GM12878 (cell line): ENCODE results near the gene COQ9. TPM values are rescaled to one million over a fixed set of nuclear protein-coding genes. Genes with fewer than 3 reads are reported as not detected.

Experiments
- ATAC-seq: fragments of 200-7000 bp; cut with Tn5 transposase; 3 replicates; pipeline ENCODE4 v1.9.1; 2020; ENCODE audit warnings: mild to moderate bottlenecking, moderate library complexity
- BruUV-seq: library from RNA; stranded (reverse); fragments of 400-500 nt; replicated peaks from 2 replicates; lab custom pipeline; 2021; lab: Mats Ljungman, UMichigan
- CTCF ChIA-PET: fragments of 300-600 bp; sonication (Branson Sonifier 250); formaldehyde crosslinking; extraction: SDS; loops from one replicate; lab custom pipeline; 2021; ENCODE audit warnings: inconsistent platforms; lab: Yijun Ruan, JAX
- POLR2A ChIA-PET: fragments of 350-600 bp; formaldehyde crosslinking; extraction: SDS; loops from one replicate; lab custom pipeline; 2021; ENCODE audit warnings: inconsistent platforms; lab: Charles Lee
- RAD21 ChIA-PET: fragments of 300-600 bp; sonication (Branson Sonifier 250); formaldehyde crosslinking; loops from one replicate; lab custom pipeline; 2023; ENCODE audit warnings: antibody characterized with exemption; ENCODE audit not compliant: unreplicated experiment; lab: Charles Lee
- SMC1A ChIA-PET: fragments of 300-600 bp; sonication (Branson Sonifier 250); formaldehyde crosslinking; loops from one replicate; lab custom pipeline; 2023; ENCODE audit not compliant: unreplicated experiment, uncharacterized antibody; lab: Charles Lee
- DNase-seq: peaks from one replicate; pipeline ENCODE4 v3.0.0-alpha.2; 2011; ENCODE audit warnings: low read depth, low spot score
- FAIRE-seq: peaks from 3 replicates; lab custom pipeline; 2011; peaks lifted over from hg19 to GRCh38; lab: Jason Lieb, UNC
- H2AFZ ChIP-seq: 2 replicates; pipeline ENCODE4 v1.6.0; 2011; ENCODE audit warnings: low read depth, low read length, control low read depth; ENCODE audit not compliant: control insufficient read depth
- H3K27ac ChIP-seq: 2 replicates; pipeline ENCODE4 v1.5.1; 2011; ENCODE audit warnings: control low read depth; ENCODE audit not compliant: control insufficient read depth, insufficient read depth
- H3K27me3 ChIP-seq, 2 experiments: replicated peaks in 1 of 2; 2 replicates each; pipeline versions ENCODE4 v1.6.0 to v1.6.1; 2011; ENCODE audit warnings: low read length in 1 of 2; ENCODE audit not compliant: control insufficient read depth in 2 of 2, insufficient read depth in 2 of 2
- H3K36me3 ChIP-seq, 2 experiments: 2 replicates each; pipeline ENCODE4 v1.5.1; 2011; ENCODE audit warnings: low read length in 1 of 2; ENCODE audit not compliant: control insufficient read depth in 2 of 2, insufficient read depth in 2 of 2
- H3K4me1 ChIP-seq: 2 replicates; pipeline ENCODE4 v1.6.1; 2011; ENCODE audit warnings: mild to moderate bottlenecking, low read length, moderate library complexity, mixed read lengths; ENCODE audit not compliant: control insufficient read depth, insufficient read depth
- H3K4me2 ChIP-seq: 2 replicates; pipeline ENCODE4 v1.6.0; 2011; ENCODE audit warnings: control low read depth; ENCODE audit not compliant: control insufficient read depth, insufficient read depth
- H3K4me3 ChIP-seq: fragments of 200-600 bp; sonication (generic); 2 replicates; pipeline ENCODE4 v1.5.1; 2016
- H3K79me2 ChIP-seq: 2 replicates; pipeline ENCODE4 v1.6.0; 2011; ENCODE audit warnings: low read length; ENCODE audit not compliant: control insufficient read depth, insufficient read depth
- H3K9ac ChIP-seq: 2 replicates; pipeline ENCODE4 v1.8.0; 2011; ENCODE audit warnings: low read length, control low read depth, mixed read lengths; ENCODE audit not compliant: control insufficient read depth, insufficient read depth
- H3K9me3 ChIP-seq: replicated peaks from 3 replicates; pipeline ENCODE4 v1.5.1; 2011; ENCODE audit warnings: mild to moderate bottlenecking, low read length; ENCODE audit not compliant: control insufficient read depth, insufficient read depth
- H4K20me1 ChIP-seq: 2 replicates; pipeline ENCODE4 v1.6.0; 2011; ENCODE audit not compliant: control insufficient read depth, insufficient read depth
- ATF7 ChIP-seq: fragments of 450-650 bp; IDR thresholded peaks from 2 replicates; pipeline ENCODE4 v1.6.1; 2016; ENCODE audit warnings: low read depth, mild to moderate bottlenecking
- BHLHE40 ChIP-seq, 2 experiments: fragments of 450-650 bp in 1 of 2; IDR thresholded peaks; 2 replicates each; pipeline ENCODE4 v1.6.1; 2011 to 2017; ENCODE audit warnings: low read depth in 2 of 2, borderline replicate concordance in 1 of 2, improper control_type of control experiment in 1 of 2, low read length in 1 of 2, mild to moderate bottlenecking in 1 of 2
- BMI1 ChIP-seq: fragments of 450-650 bp; IDR thresholded peaks from 2 replicates; pipeline ENCODE4 v1.6.1; 2016; ENCODE audit warnings: mild to moderate bottlenecking, moderate library complexity, borderline replicate concordance
- CBFB ChIP-seq: IDR thresholded peaks from 2 replicates; pipeline ENCODE4 v1.6.1; 2016; ENCODE audit warnings: antibody characterized with exemption, low read depth
- CEBPB ChIP-seq, 2 experiments: fragments of 150-350 bp in 1 of 2; IDR thresholded peaks; 2 replicates each; pipeline ENCODE4 v1.6.1; 2012 to 2014; ENCODE audit warnings: low read depth in 2 of 2, low read length in 2 of 2, borderline replicate concordance in 1 of 2, inconsistent platforms in 1 of 2
- DPF2 ChIP-seq: fragments of 450-650 bp; IDR thresholded peaks from 2 replicates; pipeline ENCODE4 v1.6.1; 2017; ENCODE audit warnings: mild to moderate bottlenecking
- FOXM1 ChIP-seq: IDR thresholded peaks from 2 replicates; pipeline ENCODE4 v1.6.1; 2012; ENCODE audit warnings: low read depth, mild to moderate bottlenecking, inconsistent platforms, low read length, moderate library complexity
- HDGF ChIP-seq: fragments of 450-650 bp; IDR thresholded peaks from 2 replicates; pipeline ENCODE4 v1.6.1; 2016; ENCODE audit warnings: antibody characterized with exemption
- IKZF1 ChIP-seq: fragments of 450-650 bp; conservative IDR thresholded peaks from 2 replicates; pipeline ENCODE4 v1.6.1; 2017; ENCODE audit warnings: antibody characterized with exemption, mild to moderate bottlenecking
- IKZF2 ChIP-seq, 2 experiments: fragments of 450-650 bp; IDR thresholded peaks; 2 replicates each; pipeline ENCODE4 v1.6.1; 2017; ENCODE audit warnings: mild to moderate bottlenecking in 2 of 2, moderate library complexity in 2 of 2
- JUND ChIP-seq: IDR thresholded peaks from 2 replicates; pipeline ENCODE4 v1.6.1; 2012; ENCODE audit warnings: low read depth, mild to moderate bottlenecking, low read length, improper control_type of control experiment, moderate library complexity
- RAD21 ChIP-seq: IDR thresholded peaks from 2 replicates; pipeline ENCODE4 v1.6.1; 2011; ENCODE audit warnings: mild to moderate bottlenecking, low read depth, low read length, moderate library complexity; ENCODE audit not compliant: insufficient read depth
- SMC3 ChIP-seq: IDR thresholded peaks from 2 replicates; pipeline ENCODE4 v1.6.1; 2011; ENCODE audit warnings: low read length, improper control_type of control experiment, borderline replicate concordance
- WGBS: methylation state at CpG from one replicate; pipeline ENCODE4 v1.1.6; 2016; ENCODE audit warnings: low lambda C conversion rate; ENCODE audit not compliant: insufficient replicate concordance, insufficient coverage; ENCODE audit errors: missing lambda C conversion rate; 5-methylcytosine and 5-hydroxymethylcytosine counted together
- in situ Hi-C: fragments of 300-500 bp; cut with MboI; formaldehyde crosslinking; loops from 9 replicates; pipeline ENCODE4 v1.14.3; 2018; ENCODE audit warnings: mixed read lengths
- intact Hi-C: fragments of 100-400 bp; cut with micrococcal nuclease; formaldehyde crosslinking; loops from one replicate; pipeline ENCODE4 v1.14.2; 2022; ENCODE audit not compliant: unreplicated experiment
- polyA plus RNA-seq, 11 experiments: library from polyadenylated mRNA; depleted of rRNA in 4 of 11; unstranded in 6 of 11; stranded (reverse) in 5 of 11; fragments of >200 nt; fragmentation: Nextera tagmentation in 4 of 11; fragmentation: Illumina TruSeq in 1 of 11; extraction: Ambion mirVana in 4 of 11; extraction: Trizol in 1 of 11; gene quantifications; 1 replicate in 1 of 11; 2 replicates in 10 of 11; pipeline versions ENCODE4 v1.2.1 to v1.2.3, GENCODE V29; 2011 to 2016; ENCODE audit warnings: inconsistent platforms in 2 of 11, missing spikeins in 2 of 11, low read depth in 1 of 11
- total RNA-seq, 4 experiments: library from RNA; depleted of rRNA in 3 of 4; stranded (reverse); fragments of >200 nt in 3 of 4; fragmentation: Illumina TruSeq in 1 of 4; extraction: Trizol in 1 of 4; gene quantifications; 2 replicates each; pipeline versions ENCODE4 v1.2.1 to v1.2.3, GENCODE V29; 2013 to 2021
- TF ChIP-seq, protein P1 (sequence below): fragments of 450-650 bp; IDR thresholded peaks from 2 replicates; pipeline ENCODE4 v1.6.1; 2018; ENCODE audit warnings: borderline replicate concordance, mild to moderate bottlenecking; ENCODE audit not compliant: partially characterized antibody
- TF ChIP-seq, protein P2 (sequence below), 3 experiments: IDR thresholded peaks in 2 of 3; conservative IDR thresholded peaks in 1 of 3; 2 replicates each; pipeline ENCODE4 v1.5.1; 2011; ENCODE audit warnings: low read depth in 3 of 3, low read length in 3 of 3, mild to moderate bottlenecking in 3 of 3, control low read depth in 2 of 3, moderate library complexity in 2 of 3, inconsistent platforms in 1 of 3, mixed read lengths in 1 of 3; ENCODE audit not compliant: control insufficient read depth in 2 of 3, insufficient read depth in 1 of 3; ENCODE audit errors: extremely low read depth in 1 of 3

COQ9 gene
- total and polyA plus RNA-seq, 10 of the 15 experiments (the other 5 are each of a cell fraction or from before 2014, with no cell fraction given), result 24.1 to 79.7 (median 50.1) TPM

DNA sequence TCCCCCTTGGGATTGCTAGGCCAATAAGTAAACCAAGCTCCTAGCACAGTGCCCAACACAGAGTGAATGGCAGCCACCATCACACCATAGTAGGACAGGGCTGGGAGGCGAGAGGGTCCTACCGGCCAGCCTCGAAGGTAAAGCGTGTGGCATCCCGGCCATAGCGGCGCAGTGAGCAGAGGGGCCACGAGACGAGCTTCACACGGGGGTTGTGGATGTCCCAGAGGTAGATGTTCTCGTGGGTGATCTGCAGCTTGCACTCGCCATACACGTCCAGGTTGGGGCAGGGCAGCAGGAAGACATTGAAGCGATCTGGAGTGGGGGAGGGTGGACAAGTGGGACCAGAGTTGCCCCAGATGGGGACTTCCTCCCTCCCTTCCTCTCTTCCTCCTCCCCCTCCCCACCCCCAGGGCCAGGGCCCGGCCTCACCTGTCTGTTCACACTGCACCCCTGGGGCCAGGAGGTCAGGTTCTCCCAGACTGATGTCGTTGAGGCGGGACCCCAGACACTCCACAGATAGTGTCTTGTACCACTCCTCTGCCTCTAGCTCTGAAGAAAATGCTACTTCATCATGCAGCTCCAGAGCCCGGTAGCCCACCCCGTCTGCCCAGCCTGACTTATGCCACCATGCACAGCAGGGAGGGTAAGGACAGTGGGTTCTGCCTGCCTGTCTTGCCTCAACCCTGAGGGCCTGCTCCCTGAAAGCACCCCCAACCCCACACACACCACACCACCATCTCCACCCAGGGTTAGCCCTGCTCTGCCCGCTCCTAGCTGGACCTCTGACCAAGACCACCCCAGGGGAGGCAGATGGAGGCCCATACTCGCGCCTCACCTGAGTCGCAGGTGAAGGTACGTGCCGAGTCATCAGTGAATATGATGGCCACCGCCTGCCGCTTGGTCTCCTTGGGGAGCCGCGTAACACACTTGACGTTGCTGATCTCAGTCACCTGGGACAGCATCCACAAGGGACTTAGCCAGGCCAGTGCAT, 27.7 kb downstream of the COQ9 start (continued):
- TF ChIP-seq, protein P1, sequence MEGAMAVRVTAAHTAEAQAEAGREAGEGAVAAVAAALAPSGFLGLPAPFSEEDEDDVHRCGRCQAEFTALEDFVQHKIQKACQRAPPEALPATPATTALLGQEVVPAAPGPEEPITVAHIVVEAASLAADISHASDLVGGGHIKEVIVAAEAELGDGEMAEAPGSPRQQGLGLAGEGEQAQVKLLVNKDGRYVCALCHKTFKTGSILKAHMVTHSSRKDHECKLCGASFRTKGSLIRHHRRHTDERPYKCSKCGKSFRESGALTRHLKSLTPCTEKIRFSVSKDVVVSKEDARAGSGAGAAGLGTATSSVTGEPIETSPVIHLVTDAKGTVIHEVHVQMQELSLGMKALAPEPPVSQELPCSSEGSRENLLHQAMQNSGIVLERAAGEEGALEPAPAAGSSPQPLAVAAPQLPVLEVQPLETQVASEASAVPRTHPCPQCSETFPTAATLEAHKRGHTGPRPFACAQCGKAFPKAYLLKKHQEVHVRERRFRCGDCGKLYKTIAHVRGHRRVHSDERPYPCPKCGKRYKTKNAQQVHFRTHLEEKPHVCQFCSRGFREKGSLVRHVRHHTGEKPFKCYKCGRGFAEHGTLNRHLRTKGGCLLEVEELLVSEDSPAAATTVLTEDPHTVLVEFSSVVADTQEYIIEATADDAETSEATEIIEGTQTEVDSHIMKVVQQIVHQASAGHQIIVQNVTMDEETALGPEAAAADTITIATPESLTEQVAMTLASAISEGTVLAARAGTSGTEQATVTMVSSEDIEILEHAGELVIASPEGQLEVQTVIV, result no peak
- TF ChIP-seq CEBPB (IDR thresholded peaks at IDR 0.05; ENCODE audit: borderline replicate concordance in 1 of 2, low read depth in 2 of 2, low read length in 2 of 2), result no peak
- no peak for TF ChIP-seq JUND
- no peak for TF ChIP-seq BMI1
- TF ChIP-seq FOXM1, result no peak

DNA sequence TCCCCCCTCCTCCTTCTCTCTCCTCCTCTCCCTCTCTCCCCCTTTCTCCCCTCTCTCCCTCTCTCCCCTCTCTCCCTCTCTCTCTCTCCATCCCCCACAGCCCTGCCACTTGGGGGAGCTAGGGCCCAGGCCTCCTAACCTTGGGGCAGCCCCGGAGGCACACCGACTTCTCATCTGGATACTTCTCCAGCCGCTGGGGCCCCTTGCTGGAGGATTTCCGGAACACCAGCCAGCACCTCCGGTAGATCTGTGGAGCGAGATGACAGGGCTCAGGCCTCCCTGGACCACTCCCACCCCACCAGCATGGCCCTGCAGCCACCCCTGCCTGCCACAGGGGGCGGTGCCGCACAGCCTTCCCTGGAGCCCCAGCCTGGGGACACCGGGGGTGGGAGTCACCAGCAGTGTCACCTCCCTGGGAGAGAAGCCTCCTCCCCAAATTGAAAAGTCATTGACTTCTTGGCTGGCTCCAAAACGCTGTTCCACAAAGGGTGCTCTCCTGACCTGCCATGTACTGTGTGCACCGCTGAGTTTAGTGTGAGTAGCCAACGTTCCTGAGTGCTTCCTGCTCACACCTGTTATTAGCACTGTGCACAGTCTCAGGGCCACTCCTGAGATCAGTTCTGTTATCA, 28.5 kb downstream of the COQ9 start:
- Histone ChIP-seq H3K27me3 (no peaks in the 10 kb centered on the region), H2AFZ (peak overlapping the region; percentile 20), H3K4me3 (no peak overlapping the region), H3K36me3 (peaks cover 2 to 9% of the 10 kb centered on the region in 2 experiments; a peak in 3 of 4 replicates), H4K20me1 (no peaks in the 10 kb centered on the region), H3K4me2 (peak overlapping the region; percentile 40), H3K79me2 (no peaks in the 10 kb centered on the region), H3K9me3 (no peaks in the 10 kb centered on the region), H3K4me1 (peaks cover 16% of the 10 kb centered on the region), H3K9ac (no peak overlapping the region), H3K27ac (no peak overlapping the region)
- FAIRE-seq, result peak; percentile 74
- ChIA-PET SMC1A (interaction anchor here (0.9 to 1.7 kb wide), 4 partner anchors 11 to 47 kb away, joined by 3 to 11 read pairs (median 6); partner anchors contain the start of gene DOK4), RAD21 (interaction anchor here (0.6 to 1.2 kb wide), 5 partner anchors 11 to 173 kb away, joined by 3 read pairs; partner anchors contain the start of gene ADGRG5), CTCF (interaction anchor here (0.8 to 3.3 kb wide), 9 partner anchors 12 to 323 kb away, joined by 3 to 20 read pairs (median 5); partner anchors contain the start of gene POLR2C), POLR2A (interaction anchor here (0.6 kb wide), 1 partner anchor 228 kb away, joined by 3 read pairs; no protein-coding TSS in a partner anchor)
- 0% methylated on average over 12 of the region's 12 CpGs for WGBS
- peak; percentile 96 for ATAC-seq
- in situ Hi-C loops (no loop called here), intact Hi-C loops (loop anchor here (1.0 kb wide), 1 partner anchor 43 kb away; no protein-coding TSS in a partner anchor)
- no peak for DNase-seq
- no TSS peak for BruUV-seq
- no peak for TF ChIP-seq ATF7
- TF ChIP-seq IKZF2 (IDR thresholded peaks at IDR 0.05), result peak in 1 of 2 experiments; percentile 37; a peak in 1 of 4 replicates
- 0 out of 2 replicates have a peak, but pooled peaks have one; percentile 40 for TF ChIP-seq HDGF
- 0 out of 2 replicates have a peak, but pooled peaks have one; percentile 25 for TF ChIP-seq IKZF1
- TF ChIP-seq BHLHE40 (IDR thresholded peaks at IDR 0.05; ENCODE audit: borderline replicate concordance in 1 of 2, low read depth in 2 of 2, low read length in 1 of 2), result 0 out of 4 replicates have a peak, but pooled peaks of 1 of the 2 experiments have one; percentile 8
- TF ChIP-seq, protein P2, sequence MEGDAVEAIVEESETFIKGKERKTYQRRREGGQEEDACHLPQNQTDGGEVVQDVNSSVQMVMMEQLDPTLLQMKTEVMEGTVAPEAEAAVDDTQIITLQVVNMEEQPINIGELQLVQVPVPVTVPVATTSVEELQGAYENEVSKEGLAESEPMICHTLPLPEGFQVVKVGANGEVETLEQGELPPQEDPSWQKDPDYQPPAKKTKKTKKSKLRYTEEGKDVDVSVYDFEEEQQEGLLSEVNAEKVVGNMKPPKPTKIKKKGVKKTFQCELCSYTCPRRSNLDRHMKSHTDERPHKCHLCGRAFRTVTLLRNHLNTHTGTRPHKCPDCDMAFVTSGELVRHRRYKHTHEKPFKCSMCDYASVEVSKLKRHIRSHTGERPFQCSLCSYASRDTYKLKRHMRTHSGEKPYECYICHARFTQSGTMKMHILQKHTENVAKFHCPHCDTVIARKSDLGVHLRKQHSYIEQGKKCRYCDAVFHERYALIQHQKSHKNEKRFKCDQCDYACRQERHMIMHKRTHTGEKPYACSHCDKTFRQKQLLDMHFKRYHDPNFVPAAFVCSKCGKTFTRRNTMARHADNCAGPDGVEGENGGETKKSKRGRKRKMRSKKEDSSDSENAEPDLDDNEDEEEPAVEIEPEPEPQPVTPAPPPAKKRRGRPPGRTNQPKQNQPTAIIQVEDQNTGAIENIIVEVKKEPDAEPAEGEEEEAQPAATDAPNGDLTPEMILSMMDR (IDR thresholded peaks at IDR 0.05 in 2 of 3, conservative IDR thresholded peaks at IDR 0.05 in 1 of 3; ENCODE audit: control insufficient read depth in 2 of 3, extremely low read depth in 1 of 3, insufficient read depth in 1 of 3, low read depth in 3 of 3, low read length in 3 of 3), result peak; percentile 43 to 75 (median 73)
- TF ChIP-seq CBFB, result no peak
- TF ChIP-seq RAD21, result peak; percentile 54
- TF ChIP-seq SMC3, result peak; percentile 4; the same call in 1 of the 2 replicates
- 0 out of 2 replicates have a peak, but pooled peaks have one; percentile 18 for TF ChIP-seq DPF2
